EH (cell line): ENCODE measurements around the gene PUS1.

Experiments used
- DNase-seq: peaks from one replicate; pipeline ENCODE4 v3.0.0-alpha.2; 2015; ENCODE audit warnings: low read depth

PUS1 gene

GRCh38 chr12:131916306-131917138 lies 12.6 kb upstream of the PUS1 start:
- no peak for DNase-seq

GRCh38 chr12:131917139-131917710 lies 11.9 kb upstream of the PUS1 start:
- no peak for DNase-seq

GRCh38 chr12:131917711-131918306 lies 11.3 kb upstream of the PUS1 start:
- DNase-seq = no peak

- no peak for DNase-seq
Measured at GRCh38 chr12:131918311-131919050, 10.6 kb upstream of the PUS1 start.

GRCh38 chr12:131919051-131919347 lies 10.1 kb upstream of the PUS1 start:
- DNase-seq = no peak

- no peak for DNase-seq
Measured at GRCh38 chr12:131919366-131920156, 9.5 kb upstream of the PUS1 start.

GRCh38 chr12:131920157-131920508 lies 8.9 kb upstream of the PUS1 start:
- DNase-seq = no peak

GRCh38 chr12:131920902-131921840 lies 7.9 kb upstream of the PUS1 start:
- no peak for DNase-seq

GRCh38 chr12:131921866-131922769 lies 7.0 kb upstream of the PUS1 start:
- no peak for DNase-seq

- DNase-seq = no peak
Measured at GRCh38 chr12:131922772-131923171, 6.3 kb upstream of the PUS1 start.

- DNase-seq = no peak
Measured at GRCh38 chr12:131923260-131923659, 5.8 kb upstream of the PUS1 start.

- no peak for DNase-seq
Measured at GRCh38 chr12:131927110-131928079, 1.7 kb upstream of the PUS1 start.

GRCh38 chr12:131928080-131928710 lies 881 bp upstream of the PUS1 start:
- peak; percentile 57 for DNase-seq

GRCh38 chr12:131929581-131930456 lies 743 bp downstream of the PUS1 start:
- DNase-seq = peak; percentile 39

GRCh38 chr12:131930510-131930909 lies 1.4 kb downstream of the PUS1 start:
- DNase-seq = no peak

GRCh38 chr12:131933387-131933786 lies 4.3 kb downstream of the PUS1 start:
- no peak for DNase-seq

GRCh38 chr12:131934535-131934934 lies 5.5 kb downstream of the PUS1 start:
- no peak for DNase-seq
